Muscle of leg (tissue), 11 donors: ENCODE data around the gene RPLP1. TPM values are rescaled to one million over a fixed set of nuclear protein-coding genes. Genes with fewer than 3 reads are reported as not detected.

Source experiments
- DNase-seq: peaks from one replicate; pipeline ENCODE4 v3.0.0; 2013
- H3K27ac ChIP-seq: one replicate; pipeline ENCODE4 v1.5.1; 2013; ENCODE audit warnings: mild to moderate bottlenecking, low read length, control low read depth
- H3K27me3 ChIP-seq: one replicate; pipeline ENCODE4 v1.6.1; 2013; ENCODE audit warnings: low read length; ENCODE audit not compliant: control insufficient read depth, insufficient read depth
- H3K36me3 ChIP-seq: one replicate; pipeline ENCODE4 v1.6.1; 2013; ENCODE audit warnings: low read length; ENCODE audit not compliant: control insufficient read depth, insufficient read depth
- H3K4me1 ChIP-seq: one replicate; pipeline ENCODE4 v1.6.1; 2013; ENCODE audit warnings: low read length; ENCODE audit not compliant: control insufficient read depth, insufficient read depth
- H3K4me3 ChIP-seq: one replicate; pipeline ENCODE4 v1.5.1; 2013; ENCODE audit warnings: low read length, control low read depth
- H3K9me3 ChIP-seq: replicated peaks from 2 replicates; pipeline ENCODE4 v1.6.1; 2013; ENCODE audit warnings: low read depth, low read length; ENCODE audit not compliant: control insufficient read depth
- WGBS: methylation state at CpG from one replicate; pipeline ENCODE4 v1.1.5; 2013; ENCODE audit warnings: missing lambda C conversion rate; ENCODE audit not compliant: insufficient coverage; 5-methylcytosine and 5-hydroxymethylcytosine counted together
- polyA plus RNA-seq, 8 donors: library from polyadenylated mRNA; unstranded; fragments of 120-200 nt; gene quantifications; one replicate each; pipeline versions ENCODE4 v1.2.1 to v1.2.3, GENCODE V29; 2013; ENCODE audit warnings: inconsistent platforms in 1 of 8, low replicate concordance in 1 of 8; ENCODE audit not compliant: insufficient read length in 8 of 8, insufficient read depth in 1 of 8
- total RNA-seq: library from RNA; stranded (reverse); fragments of 120-200 nt; gene quantifications from one replicate; pipeline ENCODE4 v1.2.4, GENCODE V29; 2013

RPLP1 gene
- total and polyA plus RNA-seq, 9 donors: 693 to 4,092 (median 3,736) TPM

GRCh38 chr15:69490356-69491037 lies 37.9 kb downstream of the RPLP1 start:
- no peak overlapping the region for H3K27ac ChIP-seq
- WGBS: 43% methylated on average over 5 of the region's 11 CpGs
- peak; percentile 58 for DNase-seq

GRCh38 chr15:69491038-69491505 lies 38.5 kb downstream of the RPLP1 start:
- 63% methylated on average over 3 of the region's 3 CpGs for WGBS
- Histone ChIP-seq H3K4me1 (peaks cover 10% of the 10 kb centered on the region), H3K27me3 (peaks cover 2% of the 10 kb centered on the region), H3K4me3 (no peak overlapping the region), H3K27ac (no peak overlapping the region), H3K36me3 (no peaks in the 10 kb centered on the region), H3K9me3 (no peaks in the 10 kb centered on the region)
- DNase-seq: no peak

More at GRCh38 chr15:69490356-69491037, 37.9 kb downstream of the RPLP1 start:
- Histone ChIP-seq H3K4me1 (peaks cover 10% of the 10 kb centered on the region), H3K27me3 (peaks cover 2% of the 10 kb centered on the region), H3K36me3 (no peaks in the 10 kb centered on the region), H3K4me3 (no peak overlapping the region), H3K9me3 (peaks cover 2% of the 10 kb centered on the region)

- no peak for DNase-seq
- H3K4me3 ChIP-seq: no peak overlapping the region
- peaks cover 3% of the 10 kb centered on the region for H3K27me3 ChIP-seq
- no peak overlapping the region for H3K27ac ChIP-seq
- H3K9me3 ChIP-seq: no peaks in the 10 kb centered on the region
- peaks cover 10% of the 10 kb centered on the region for H3K4me1 ChIP-seq
- 89% methylated on average over 2 of the region's 2 CpGs for WGBS
- H3K36me3 ChIP-seq: no peaks in the 10 kb centered on the region
Observed at GRCh38 chr15:69493406-69493805, 40.8 kb downstream of the RPLP1 start.

- peaks cover 3% of the 10 kb centered on the region for H3K27me3 ChIP-seq
- peak; percentile 42 for DNase-seq
- 46% methylated on average over 2 of the region's 2 CpGs for WGBS
- H3K4me1 ChIP-seq: peaks cover 23% of the 10 kb centered on the region
- H3K4me3 ChIP-seq: no peak overlapping the region
- H3K36me3 ChIP-seq: no peaks in the 10 kb centered on the region
- H3K9me3 ChIP-seq: no peaks in the 10 kb centered on the region
- H3K27ac ChIP-seq: no peak overlapping the region
Observed at GRCh38 chr15:69496001-69496400, 43.4 kb downstream of the RPLP1 start.

GRCh38 chr15:69497076-69497475 lies 44.5 kb downstream of the RPLP1 start:
- Histone ChIP-seq H3K27me3 (peaks cover 3% of the 10 kb centered on the region), H3K27ac (no peak overlapping the region), H3K36me3 (no peaks in the 10 kb centered on the region), H3K9me3 (no peaks in the 10 kb centered on the region), H3K4me3 (no peak overlapping the region), H3K4me1 (peaks cover 20% of the 10 kb centered on the region)
- no CpG with 5 or more reads among the region's 1 CpG for WGBS
- no peak for DNase-seq

DNA sequence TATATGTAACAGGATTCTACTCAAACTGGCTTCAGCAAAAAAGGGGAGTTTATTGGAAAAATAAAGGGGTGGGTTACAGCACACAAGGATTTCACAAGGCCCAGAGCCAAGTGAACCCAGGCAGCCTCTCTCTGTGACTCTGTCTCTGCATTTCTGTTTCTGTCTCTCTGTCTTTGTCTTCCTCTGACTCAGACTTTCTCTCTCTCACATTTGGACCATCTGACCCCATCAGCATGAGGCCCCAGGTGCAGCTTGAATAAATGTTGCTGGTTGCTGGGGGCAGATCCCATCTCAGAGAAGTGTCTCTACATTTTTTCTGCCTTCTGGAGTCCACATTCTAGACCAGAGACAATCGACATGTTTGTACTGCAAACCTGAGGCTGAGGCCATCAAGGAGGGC lies 45.0 kb downstream of the RPLP1 start:
- Histone ChIP-seq H3K4me1 (peaks cover 20% of the 10 kb centered on the region), H3K36me3 (no peaks in the 10 kb centered on the region), H3K27ac (no peak overlapping the region), H3K27me3 (peaks cover 3% of the 10 kb centered on the region), H3K9me3 (no peaks in the 10 kb centered on the region), H3K4me3 (no peak overlapping the region)
- DNase-seq: no peak
- 33% methylated on average over 1 of the region's 1 CpG for WGBS

- Histone ChIP-seq H3K27me3 (peaks cover 3% of the 10 kb centered on the region), H3K9me3 (no peaks in the 10 kb centered on the region), H3K4me1 (peaks cover 20% of the 10 kb centered on the region), H3K4me3 (no peak overlapping the region), H3K27ac (no peak overlapping the region), H3K36me3 (no peaks in the 10 kb centered on the region)
- DNase-seq: no peak
- no CpG with 5 or more reads among the region's 15 CpGs for WGBS
Observed at GRCh38 chr15:69498282-69498681, 45.7 kb downstream of the RPLP1 start.

GRCh38 chr15:69498987-69499386 lies 46.4 kb downstream of the RPLP1 start:
- DNase-seq: no peak
- no peak overlapping the region for H3K27ac ChIP-seq
- 56% methylated on average over 5 of the region's 6 CpGs for WGBS
- H3K9me3 ChIP-seq: no peaks in the 10 kb centered on the region
- peaks cover 20% of the 10 kb centered on the region for H3K4me1 ChIP-seq
- H3K4me3 ChIP-seq: no peak overlapping the region
- no peaks in the 10 kb centered on the region for H3K36me3 ChIP-seq
- H3K27me3 ChIP-seq: peaks cover 3% of the 10 kb centered on the region

DNA sequence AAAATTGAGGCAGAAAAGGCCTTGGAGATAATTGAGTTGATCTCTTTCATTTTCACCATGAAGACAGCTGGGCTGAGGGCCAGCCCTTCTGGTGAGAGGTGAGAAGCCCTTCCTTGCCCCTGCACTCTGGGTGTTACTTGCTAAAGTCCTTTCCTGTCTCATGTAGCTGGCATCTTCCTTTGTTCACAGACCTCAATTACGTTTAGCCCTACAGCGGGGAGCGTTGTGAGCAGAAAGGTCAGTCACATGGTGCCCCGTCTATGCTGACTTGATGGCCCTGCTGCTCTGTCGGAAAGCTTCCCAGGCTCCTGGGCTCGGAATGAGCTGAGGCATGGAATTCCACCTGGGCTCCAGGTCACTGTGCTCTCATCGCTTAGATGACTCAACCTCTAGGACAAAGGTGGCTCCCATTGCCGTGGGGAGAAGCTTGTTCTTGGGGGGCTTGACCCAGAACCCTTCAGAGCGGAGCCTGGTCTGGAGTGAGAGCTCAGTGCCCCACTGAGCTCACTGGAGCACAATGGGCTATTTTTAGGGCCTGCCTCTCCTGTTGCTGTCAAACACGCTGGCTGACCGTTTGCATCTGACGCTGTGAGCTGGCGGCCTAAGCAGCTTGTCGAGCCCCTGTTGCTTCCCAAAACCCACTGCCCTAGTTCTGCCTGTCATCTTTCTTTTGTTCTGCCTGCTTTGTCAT lies 47.0 kb downstream of the RPLP1 start:
- Histone ChIP-seq H3K27me3 (peaks cover 3% of the 10 kb centered on the region), H3K4me1 (peaks cover 20% of the 10 kb centered on the region), H3K9me3 (no peaks in the 10 kb centered on the region), H3K36me3 (no peaks in the 10 kb centered on the region), H3K27ac (peak overlapping the region; percentile 29), H3K4me3 (no peak overlapping the region)
- 70% methylated on average over 14 of the region's 14 CpGs for WGBS
- peak; percentile 59 for DNase-seq

DNA sequence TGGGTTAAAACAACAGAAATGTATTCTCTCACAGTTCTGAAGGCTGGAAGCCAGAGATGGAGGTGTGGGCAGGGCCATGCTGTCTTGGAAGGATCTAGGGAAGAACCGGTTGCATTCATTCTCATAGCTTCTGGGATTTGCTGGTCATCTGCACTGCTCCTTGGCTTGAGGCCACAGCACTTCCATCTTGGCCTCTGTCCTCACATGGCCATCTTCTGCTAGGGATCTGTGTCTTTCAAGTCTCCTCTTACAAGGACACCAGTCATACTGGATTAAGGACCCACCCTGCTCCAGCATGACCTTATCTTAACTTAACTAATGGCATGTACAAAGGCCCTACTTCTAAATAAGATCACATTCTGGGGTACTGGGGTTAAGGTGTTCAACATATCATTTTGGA lies 47.7 kb downstream of the RPLP1 start:
- peaks cover 20% of the 10 kb centered on the region for H3K4me1 ChIP-seq
- peak overlapping the region; percentile 29 for H3K27ac ChIP-seq
- DNase-seq: no peak
- WGBS: no CpG with 5 or more reads among the region's 1 CpG
- H3K4me3 ChIP-seq: no peak overlapping the region
- H3K36me3 ChIP-seq: no peaks in the 10 kb centered on the region
- peaks cover 3% of the 10 kb centered on the region for H3K27me3 ChIP-seq
- H3K9me3 ChIP-seq: no peaks in the 10 kb centered on the region
